Neural cell (in vitro differentiated cells): Measurements from ENCODE around the gene MYO18A.

Experiments used
- EZH2 ChIP-seq: fragments of 200-600, 300-800 bp; shearing (Covaris generic), sonication (generic); IDR thresholded peaks from 2 replicates; pipeline ENCODE4 v1.6.1; 2014; ENCODE audit warnings: antibody characterized with exemption, low read length, borderline replicate concordance, mild to moderate bottlenecking; ENCODE audit not compliant: insufficient read depth, poor library complexity, severe bottlenecking
- TF ChIP-seq, protein P1 (sequence below): fragments of 450-650 bp; IDR thresholded peaks from 2 replicates; pipeline ENCODE4 v1.5.1; 2014; ENCODE audit warnings: antibody characterized with exemption, mild to moderate bottlenecking, moderate library complexity; ENCODE audit not compliant: poor library complexity, severe bottlenecking

GRCh38 chr17:29175349-29175748 lies 4.8 kb downstream of the MYO18A start:
- TF ChIP-seq, protein P1, sequence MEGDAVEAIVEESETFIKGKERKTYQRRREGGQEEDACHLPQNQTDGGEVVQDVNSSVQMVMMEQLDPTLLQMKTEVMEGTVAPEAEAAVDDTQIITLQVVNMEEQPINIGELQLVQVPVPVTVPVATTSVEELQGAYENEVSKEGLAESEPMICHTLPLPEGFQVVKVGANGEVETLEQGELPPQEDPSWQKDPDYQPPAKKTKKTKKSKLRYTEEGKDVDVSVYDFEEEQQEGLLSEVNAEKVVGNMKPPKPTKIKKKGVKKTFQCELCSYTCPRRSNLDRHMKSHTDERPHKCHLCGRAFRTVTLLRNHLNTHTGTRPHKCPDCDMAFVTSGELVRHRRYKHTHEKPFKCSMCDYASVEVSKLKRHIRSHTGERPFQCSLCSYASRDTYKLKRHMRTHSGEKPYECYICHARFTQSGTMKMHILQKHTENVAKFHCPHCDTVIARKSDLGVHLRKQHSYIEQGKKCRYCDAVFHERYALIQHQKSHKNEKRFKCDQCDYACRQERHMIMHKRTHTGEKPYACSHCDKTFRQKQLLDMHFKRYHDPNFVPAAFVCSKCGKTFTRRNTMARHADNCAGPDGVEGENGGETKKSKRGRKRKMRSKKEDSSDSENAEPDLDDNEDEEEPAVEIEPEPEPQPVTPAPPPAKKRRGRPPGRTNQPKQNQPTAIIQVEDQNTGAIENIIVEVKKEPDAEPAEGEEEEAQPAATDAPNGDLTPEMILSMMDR, result no peak
- TF ChIP-seq EZH2, result no peak
